T-helper 17 cell (primary cell): ENCODE measurements around the gene EID3. TPM values are rescaled to one million over a fixed set of nuclear protein-coding genes. Genes with fewer than 3 reads are reported as not detected.

Experiments
- ATAC-seq: fragments of 150-1000 bp; cut with Tn5 transposase; 2 replicates; pipeline ENCODE4 v1.10.0; 2021; ENCODE audit warnings: mild to moderate bottlenecking, moderate library complexity
- DNase-seq, 3 donors: peaks; one replicate each; pipeline versions ENCODE4 v3.0.0 to v3.0.0-alpha.2; 2020 to 2021
- H3K9me3 ChIP-seq: one replicate; pipeline ENCODE4 v1.7.0; 2013; ENCODE audit warnings: low read length, mild to moderate bottlenecking; ENCODE audit not compliant: control insufficient read depth, poor library complexity, severe bottlenecking
- H3K27ac Mint-ChIP-seq: one replicate; pipeline ENCODE4 v1.8.0; 2022; ENCODE audit warnings: mild to moderate bottlenecking, moderate library complexity, mixed read lengths
- H3K27me3 Mint-ChIP-seq: one replicate; pipeline ENCODE4 v1.8.0; 2022; ENCODE audit warnings: mixed read lengths
- H3K36me3 Mint-ChIP-seq: one replicate; pipeline ENCODE4 v1.8.0; 2022; ENCODE audit warnings: low read depth, mixed read lengths
- H3K4me1 Mint-ChIP-seq: one replicate; pipeline ENCODE4 v1.8.0; 2022; ENCODE audit warnings: mild to moderate bottlenecking, mixed read lengths
- H3K4me3 Mint-ChIP-seq: one replicate; pipeline ENCODE4 v1.8.0; 2022; ENCODE audit warnings: mild to moderate bottlenecking, moderate library complexity, mixed read lengths
- total RNA-seq, 4 donors: library from RNA in 2 of 4; stranded (reverse) in 2 of 4; gene quantifications; one replicate each; pipeline ENCODE4 v1.2.3 and lab custom pipeline; 2022 to 2026

Gene EID3
- total RNA-seq, 2 donors from 2014 or later = 12.2 to 13.7 TPM

GRCh38 chr12:104340925-104341611 lies 37.5 kb downstream of the EID3 start:
- peak overlapping the region; percentile 8 for H3K27ac Mint-ChIP-seq
- ATAC-seq = no peak
- peaks cover 5% of the 10 kb centered on the region for H3K36me3 Mint-ChIP-seq
- no peak for DNase-seq
- no peaks in the 10 kb centered on the region for H3K27me3 Mint-ChIP-seq
- H3K4me1 Mint-ChIP-seq = peaks cover 7% of the 10 kb centered on the region
- H3K4me3 Mint-ChIP-seq = no peak overlapping the region
- no peaks in the 10 kb centered on the region for H3K9me3 ChIP-seq

GRCh38 chr12:104342147-104342546 lies 38.6 kb downstream of the EID3 start:
- peaks cover 5% of the 10 kb centered on the region for H3K36me3 Mint-ChIP-seq
- H3K27ac Mint-ChIP-seq = peak overlapping the region; percentile 79
- ATAC-seq = no peak

GRCh38 chr12:104342635-104343249 lies 39.2 kb downstream of the EID3 start:
- peaks cover 5% of the 10 kb centered on the region for H3K36me3 Mint-ChIP-seq
- peaks cover 7% of the 10 kb centered on the region for H3K4me1 Mint-ChIP-seq
- H3K4me3 Mint-ChIP-seq = no peak overlapping the region
- H3K9me3 ChIP-seq = no peaks in the 10 kb centered on the region
- no peaks in the 10 kb centered on the region for H3K27me3 Mint-ChIP-seq
- ATAC-seq (no peak), DNase-seq (no peak)
- peak overlapping the region; percentile 79 for H3K27ac Mint-ChIP-seq

More at GRCh38 chr12:104342147-104342546, 38.6 kb downstream of the EID3 start:
- no peak for DNase-seq
- H3K27me3 Mint-ChIP-seq = no peaks in the 10 kb centered on the region
- no peaks in the 10 kb centered on the region for H3K9me3 ChIP-seq
- peaks cover 7% of the 10 kb centered on the region for H3K4me1 Mint-ChIP-seq
- H3K4me3 Mint-ChIP-seq = no peak overlapping the region

- Mint-ChIP-seq H3K27me3 (no peaks in the 10 kb centered on the region), H3K4me1 (peaks cover 7% of the 10 kb centered on the region), H3K36me3 (peaks cover 8% of the 10 kb centered on the region), H3K27ac (no peak overlapping the region), H3K4me3 (no peak overlapping the region)
- DNase-seq (no peak), ATAC-seq (no peak)
- H3K9me3 ChIP-seq = no peaks in the 10 kb centered on the region
Observed at GRCh38 chr12:104344682-104345081, 41.1 kb downstream of the EID3 start.

- DNase-seq (no peak), ATAC-seq (no peak)
- H3K4me3 Mint-ChIP-seq = no peak overlapping the region
- no peaks in the 10 kb centered on the region for H3K27me3 Mint-ChIP-seq
- H3K4me1 Mint-ChIP-seq = peaks cover 7% of the 10 kb centered on the region
- H3K27ac Mint-ChIP-seq = no peak overlapping the region
- H3K9me3 ChIP-seq = no peaks in the 10 kb centered on the region
- H3K36me3 Mint-ChIP-seq = peaks cover 8% of the 10 kb centered on the region
Observed at GRCh38 chr12:104345234-104346066, 41.9 kb downstream of the EID3 start.

- H3K9me3 ChIP-seq = no peaks in the 10 kb centered on the region
- H3K36me3 Mint-ChIP-seq = peaks cover 8% of the 10 kb centered on the region
- H3K27me3 Mint-ChIP-seq = no peaks in the 10 kb centered on the region
- DNase-seq = no peak
- no peak overlapping the region for H3K27ac Mint-ChIP-seq
- peaks cover 9% of the 10 kb centered on the region for H3K4me1 Mint-ChIP-seq
- no peak overlapping the region for H3K4me3 Mint-ChIP-seq
- ATAC-seq = no peak
Observed at GRCh38 chr12:104347374-104348075, 44.0 kb downstream of the EID3 start.

- H3K4me1 Mint-ChIP-seq = peaks cover 5% of the 10 kb centered on the region
- no peaks in the 10 kb centered on the region for H3K9me3 ChIP-seq
- H3K27me3 Mint-ChIP-seq = no peaks in the 10 kb centered on the region
- no peak overlapping the region for H3K4me3 Mint-ChIP-seq
- ATAC-seq (no peak), DNase-seq (no peak)
- H3K36me3 Mint-ChIP-seq = peaks cover 5% of the 10 kb centered on the region
- no peak overlapping the region for H3K27ac Mint-ChIP-seq
Observed at GRCh38 chr12:104348283-104348993, 44.9 kb downstream of the EID3 start.

GRCh38 chr12:104348994-104349494 lies 45.5 kb downstream of the EID3 start:
- no peak overlapping the region for H3K27ac Mint-ChIP-seq
- no peak for ATAC-seq
- H3K36me3 Mint-ChIP-seq = peaks cover 5% of the 10 kb centered on the region
- peaks cover 5% of the 10 kb centered on the region for H3K4me1 Mint-ChIP-seq
- no peak for DNase-seq
- no peaks in the 10 kb centered on the region for H3K9me3 ChIP-seq
- no peaks in the 10 kb centered on the region for H3K27me3 Mint-ChIP-seq
- no peak overlapping the region for H3K4me3 Mint-ChIP-seq

GRCh38 chr12:104350211-104351056 lies 46.9 kb downstream of the EID3 start:
- ATAC-seq (no peak), DNase-seq (no peak)
- no peak overlapping the region for H3K27ac Mint-ChIP-seq
- H3K9me3 ChIP-seq = no peaks in the 10 kb centered on the region
- peaks cover 3% of the 10 kb centered on the region for H3K4me1 Mint-ChIP-seq
- no peaks in the 10 kb centered on the region for H3K27me3 Mint-ChIP-seq
- H3K36me3 Mint-ChIP-seq = peaks cover 5% of the 10 kb centered on the region
- H3K4me3 Mint-ChIP-seq = no peak overlapping the region

- DNase-seq (no peak), ATAC-seq (no peak)
- Mint-ChIP-seq H3K36me3 (peaks cover 5% of the 10 kb centered on the region), H3K27ac (no peak overlapping the region), H3K27me3 (no peaks in the 10 kb centered on the region), H3K4me1 (peaks cover 5% of the 10 kb centered on the region), H3K4me3 (no peak overlapping the region)
- no peaks in the 10 kb centered on the region for H3K9me3 ChIP-seq
Observed at GRCh38 chr12:104351057-104351983, 47.8 kb downstream of the EID3 start.

- no peak for ATAC-seq
- H3K27me3 Mint-ChIP-seq = no peaks in the 10 kb centered on the region
- H3K27ac Mint-ChIP-seq = no peak overlapping the region
- peaks cover 5% of the 10 kb centered on the region for H3K36me3 Mint-ChIP-seq
- H3K4me1 Mint-ChIP-seq = peaks cover 10% of the 10 kb centered on the region
- H3K4me3 Mint-ChIP-seq = no peak overlapping the region
- no peak for DNase-seq
- H3K9me3 ChIP-seq = no peaks in the 10 kb centered on the region
Observed at GRCh38 chr12:104352106-104352713, 48.7 kb downstream of the EID3 start.
